HCT116 (cell line): ENCODE data around the gene NMU. TPM values are rescaled to one million over a fixed set of nuclear protein-coding genes. Genes with fewer than 3 reads are reported as not detected.

ENCODE experiments used
- ATAC-seq: fragments of 200-7000 bp; cut with Tn5 transposase; 2 replicates; pipeline ENCODE4 v1.9.1; 2020; ENCODE audit warnings: mild to moderate bottlenecking, moderate library complexity
- Bru-seq: library from RNA; stranded (reverse); fragments of 400-500 nt; gene quantifications from one replicate; lab custom pipeline; 2021; lab: Mats Ljungman, UMichigan
- BruChase-seq, 2 experiments: library from RNA; stranded (reverse); fragments of 400-500 nt; gene quantifications; one replicate each; lab custom pipeline; 2021; lab: Mats Ljungman, UMichigan
- BruUV-seq: library from RNA; stranded (reverse); fragments of 400-500 nt; replicated peaks from 2 replicates; lab custom pipeline; 2021; lab: Mats Ljungman, UMichigan
- CTCF ChIA-PET: fragments of 300-600 bp; sonication (Branson Sonifier 250); formaldehyde crosslinking; loops from one replicate; lab custom pipeline; 2021; ENCODE audit warnings: antibody characterized with exemption; lab: Charles Lee
- POLR2A ChIA-PET: fragments of 300-600, 350-600 bp; sonication (Branson Sonifier 250); formaldehyde crosslinking; loops from one replicate; lab custom pipeline; 2021; ENCODE audit warnings: antibody characterized with exemption; lab: Charles Lee
- RAD21 ChIA-PET, 2 experiments: fragments of 300-600 bp; sonication (Branson Sonifier 250); formaldehyde crosslinking; loops; one replicate each; lab custom pipeline; 2023; ENCODE audit warnings: low total read pairs in 2 of 2; ENCODE audit not compliant: uncharacterized antibody in 2 of 2, unreplicated experiment in 2 of 2, low non-redundant PET in 1 of 2; lab: Charles Lee
- DNase-seq: peaks from one replicate; pipeline ENCODE4 v3.0.0-alpha.2; 2010; ENCODE audit warnings: low read depth, low spot score
- H2AFZ ChIP-seq: fragments of 200-600 bp; shearing (Covaris generic), sonication (generic); 2 replicates; pipeline ENCODE4 v1.6.1; 2017; ENCODE audit warnings: low read depth, mixed run types, mixed read lengths, antibody characterized with exemption, low read length; ENCODE audit not compliant: poor library complexity, severe bottlenecking
- H3K27ac ChIP-seq: 2 replicates; pipeline ENCODE4 v1.5.1; 2012; ENCODE audit warnings: low read depth, low read length
- H3K27me3 ChIP-seq: fragments of 200-600 bp; sonication (generic); 2 replicates; pipeline ENCODE4 v1.6.1; 2016; ENCODE audit warnings: mixed run types, low read length, mixed read lengths; ENCODE audit not compliant: insufficient read depth
- H3K36me3 ChIP-seq, 2 experiments: fragments of 200-500 bp in 1 of 2; fragments of 200-600 bp in 1 of 2; sonication (Bioruptor generic) in 1 of 2; sonication (generic) in 1 of 2; 2 replicates each; pipeline versions ENCODE4 v1.5.1 to v1.6.1; 2014 to 2016; ENCODE audit warnings: low read length in 2 of 2, inconsistent platforms in 1 of 2, mixed read lengths in 1 of 2, mixed run types in 1 of 2; ENCODE audit not compliant: insufficient read depth in 2 of 2, control insufficient read depth in 1 of 2
- H3K4me1 ChIP-seq, 2 experiments: fragments of 200-600 bp in 1 of 2; sonication (generic) in 1 of 2; 2 replicates each; pipeline versions ENCODE4 v1.5.1 to v1.6.1; 2012 to 2017; ENCODE audit warnings: low read length in 2 of 2, inconsistent platforms in 1 of 2, mild to moderate bottlenecking in 1 of 2, mixed read lengths in 1 of 2, mixed run types in 1 of 2, moderate library complexity in 1 of 2; ENCODE audit not compliant: insufficient read depth in 2 of 2, control insufficient read depth in 1 of 2
- H3K4me2 ChIP-seq: fragments of 200-600 bp; sonication (generic); 2 replicates; pipeline ENCODE4 v1.6.1; 2017; ENCODE audit warnings: mixed run types, low read length, mixed read lengths
- H3K4me3 ChIP-seq, 2 experiments: fragments of 200-600 bp in 1 of 2; sonication (generic) in 1 of 2; replicated peaks in 1 of 2; 2 replicates each; pipeline ENCODE4 v1.5.1; 2011 to 2016; ENCODE audit warnings: low read length in 2 of 2, control low read depth in 1 of 2, low read depth in 1 of 2, mild to moderate bottlenecking in 1 of 2, mixed read lengths in 1 of 2, mixed run types in 1 of 2
- H3K79me2 ChIP-seq: fragments of 200-600 bp; sonication (generic); 2 replicates; pipeline ENCODE4 v1.6.1; 2017; ENCODE audit warnings: mild to moderate bottlenecking, mixed run types, low read length, moderate library complexity, mixed read lengths; ENCODE audit not compliant: insufficient read depth
- H3K9ac ChIP-seq: fragments of 200-600 bp; sonication (generic); 2 replicates; pipeline ENCODE4 v1.6.1; 2016; ENCODE audit warnings: low read length, mixed read lengths
- H3K9me2 ChIP-seq: fragments of 200-600 bp; sonication (generic), shearing (Covaris generic); 2 replicates; pipeline ENCODE4 v1.6.1; 2017; ENCODE audit warnings: mixed run types, mild to moderate bottlenecking, moderate library complexity; ENCODE audit not compliant: insufficient read depth
- H3K9me3 ChIP-seq, 2 experiments: fragments of 200-500 bp in 1 of 2; fragments of 200-600 bp in 1 of 2; sonication (Bioruptor generic) in 1 of 2; sonication (generic) in 1 of 2; 2 replicates each; pipeline ENCODE4 v1.6.1; 2014 to 2017; ENCODE audit warnings: low read length in 2 of 2, mixed read lengths in 2 of 2, inconsistent platforms in 1 of 2, low read depth in 1 of 2, mild to moderate bottlenecking in 1 of 2, mixed run types in 1 of 2, moderate library complexity in 1 of 2; ENCODE audit not compliant: control insufficient read depth in 1 of 2, insufficient read depth in 1 of 2
- H4K20me1 ChIP-seq: fragments of 200-600 bp; sonication (generic), shearing (Covaris generic); 2 replicates; pipeline ENCODE4 v1.6.1; 2017; ENCODE audit warnings: mixed run types, mild to moderate bottlenecking, moderate library complexity; ENCODE audit not compliant: insufficient read depth
- ATF3 ChIP-seq: IDR thresholded peaks from 2 replicates; pipeline ENCODE4 v1.6.1; 2012
- CTCF ChIP-seq, 3 experiments: fragments of 200-600 bp in 1 of 3; sonication (generic) in 1 of 3; IDR thresholded peaks in 2 of 3; conservative IDR thresholded peaks in 1 of 3; 2 replicates each; pipeline ENCODE4 v1.5.1; 2012 to 2017; ENCODE audit warnings: low read depth in 2 of 3, low read length in 2 of 3, antibody characterized with exemption in 1 of 3, borderline replicate concordance in 1 of 3, control low read depth in 1 of 3, mild to moderate bottlenecking in 1 of 3, mixed read lengths in 1 of 3, mixed run types in 1 of 3, moderate library complexity in 1 of 3; ENCODE audit not compliant: insufficient read depth in 1 of 3
- EGR1 ChIP-seq: IDR thresholded peaks from 2 replicates; pipeline ENCODE4 v1.6.1; 2012; ENCODE audit warnings: low read depth
- EZH2 ChIP-seq: fragments of 200-600 bp; sonication (generic); IDR thresholded peaks from 2 replicates; pipeline ENCODE4 v1.6.1; 2017; ENCODE audit warnings: antibody characterized with exemption, mixed run types
- FOSL1 ChIP-seq: IDR thresholded peaks from 2 replicates; pipeline ENCODE4 v1.6.1; 2012; ENCODE audit warnings: low read depth
- MAX ChIP-seq: IDR thresholded peaks from 2 replicates; pipeline ENCODE4 v1.6.1; 2012
- POLR2A ChIP-seq: IDR thresholded peaks from 2 replicates; pipeline ENCODE4 v1.7.0; 2011; ENCODE audit warnings: borderline replicate concordance; ENCODE audit not compliant: insufficient read depth, insufficient read length; ENCODE audit errors: extremely low read depth
- POLR2AphosphoS5 ChIP-seq: IDR thresholded peaks from 2 replicates; pipeline ENCODE4 v1.6.1; 2011; ENCODE audit warnings: mild to moderate bottlenecking, low read depth, low read length, moderate library complexity
- RAD21 ChIP-seq: IDR thresholded peaks from 2 replicates; pipeline ENCODE4 v1.6.1; 2012; ENCODE audit warnings: low read depth, mild to moderate bottlenecking
- SIN3A ChIP-seq: IDR thresholded peaks from 2 replicates; pipeline ENCODE4 v1.6.1; 2012; ENCODE audit warnings: low read depth
- TCF7L2 ChIP-seq: IDR thresholded peaks from 2 replicates; pipeline ENCODE4 v1.7.0; 2011; ENCODE audit warnings: borderline replicate concordance, inconsistent platforms; ENCODE audit not compliant: insufficient read depth, insufficient read length; ENCODE audit errors: extremely low read depth
- YY1 ChIP-seq: IDR thresholded peaks from 2 replicates; pipeline ENCODE4 v1.6.1; 2011; ENCODE audit warnings: low read length, low read depth, moderate library complexity, mild to moderate bottlenecking; ENCODE audit not compliant: insufficient replicate concordance; ENCODE audit errors: extremely low read depth
- ZBTB33 ChIP-seq: IDR thresholded peaks from 2 replicates; pipeline ENCODE4 v1.6.1; 2011; ENCODE audit warnings: mild to moderate bottlenecking, low read length, moderate library complexity; ENCODE audit not compliant: insufficient replicate concordance; ENCODE audit errors: extremely low read depth
- ZFX ChIP-seq: fragments of 450-650 bp; IDR thresholded peaks from 2 replicates; pipeline ENCODE4 v1.6.1; 2017
- intact Hi-C: fragments of 100-400 bp; cut with micrococcal nuclease; formaldehyde crosslinking; loops from 2 replicates; pipeline ENCODE4 v1.10.0; 2022
- long read RNA-seq: library from polyadenylated mRNA; unstranded; transcript quantifications from one replicate; pipeline ENCODE4 v2.0.0, GENCODE V29; 2021; ENCODE audit not compliant: unreplicated experiment
- polyA plus RNA-seq: library from polyadenylated mRNA; unstranded; fragments of >200 nt; gene quantifications from 2 replicates; pipeline ENCODE4 v1.2.1, GENCODE V29; 2012; ENCODE audit warnings: missing spikeins
- total RNA-seq: library from RNA; stranded (reverse); gene quantifications from one replicate; pipeline ENCODE4 v1.2.1, GENCODE V29; 2021; ENCODE audit not compliant: unreplicated experiment

The NMU gene
- total RNA-seq (81.1 TPM), Bru-seq, nascent RNA (percentile 63 among the genes with signal in this experiment), BruChase-seq, experiment 1, labeled RNA remaining after a 6-hour chase (percentile 40 among the genes with signal in this experiment), BruChase-seq, experiment 2, labeled RNA remaining after a 2-hour chase (percentile 46 among the genes with signal in this experiment)
- polyA plus RNA-seq = 49.3 and 75.4 TPM in 2 replicates
- long read RNA-seq, transcript NMU-201 (10 exons, 816 nt) = major isoform, 22 of 93 reads
- long read RNA-seq, transcript NMU-205 (9 exons, 756 nt) = minor isoform, 8 of 93 reads
- long read RNA-seq, partial matches to known transcripts = 60 of 93 reads
- long read RNA-seq, other reads (novel, unspliced or antisense) = 3 of 93 reads

GRCh38 chr4:55635741-55636655 is at the start of gene NMU:
Gene NMU, minus strand, starts transcription at chr4:55636298. Its CDS starts 106 bp downstream, at chr4:55636192.
- H2AFZ ChIP-seq = peak within 1 kb of the TSS; percentile 68
- peaks cover 22 to 34% of the 10 kb centered on the region in 2 experiments for H3K4me1 ChIP-seq
- POLR2A ChIA-PET = no interaction called here
- ATAC-seq (peak; percentile 93), DNase-seq (peak; percentile 67)
- H3K4me3 ChIP-seq = peak within 1 kb of the TSS; percentile 77 to 78
- peak within 1 kb of the TSS; percentile 88 for H3K4me2 ChIP-seq
- H3K9me2 ChIP-seq = no peaks in the 10 kb centered on the region
- RAD21 ChIA-PET = no interaction called here
- peaks cover 48% of the 10 kb centered on the region for H3K79me2 ChIP-seq
- no peaks in the 10 kb centered on the region for H3K9me3 ChIP-seq
- intact Hi-C loops = loop anchor here (5.0 to 10.0 kb wide), 3 partner anchors 91 to 291 kb away; partner anchors contain the start of genes CLOCK and SRD5A3
- CTCF ChIA-PET = interaction anchor here (1.4 kb wide), 1 partner anchor 21 kb away, joined by 3 read pairs; no protein-coding TSS in a partner anchor
- peak within 1 kb of the TSS; percentile 88 for H3K9ac ChIP-seq
- H3K27ac ChIP-seq = peak within 1 kb of the TSS; percentile 58
- no peaks in the 10 kb centered on the region for H3K36me3 ChIP-seq
- no peaks in the 10 kb centered on the region for H4K20me1 ChIP-seq
- H3K27me3 ChIP-seq = no peaks in the 10 kb centered on the region
- BruUV-seq = no TSS peak
- TF ChIP-seq POLR2A = peak; percentile 73
- no peak for TF ChIP-seq ZBTB33
- peak; percentile 67 for TF ChIP-seq TCF7L2
- TF ChIP-seq SIN3A = peak; percentile 54
- TF ChIP-seq EZH2 = no peak
- 0 out of 6 replicates have a peak, but pooled peaks of 1 of the 3 experiments have one; percentile 6 for TF ChIP-seq CTCF (IDR thresholded peaks at IDR 0.05 in 2 of 3, conservative IDR thresholded peaks at IDR 0.05 in 1 of 3; ENCODE audit: borderline replicate concordance in 1 of 3, insufficient read depth in 1 of 3, low read depth in 2 of 3, low read length in 2 of 3)
- peak; percentile 64 for TF ChIP-seq RAD21
- TF ChIP-seq MAX = peak; percentile 84
- peak; percentile 59; the same call in 1 of the 2 replicates for TF ChIP-seq EGR1
- TF ChIP-seq POLR2AphosphoS5 = peak; percentile 88
- peak; percentile 77 for TF ChIP-seq ZFX
- TF ChIP-seq ATF3 = no peak
- TF ChIP-seq FOSL1 = no peak
- TF ChIP-seq YY1 = peak; percentile 50
